Measurements from ENCODE around the gene ZIC1.

ZIC1 gene

GRCh38 chr3:147424581-147425387, 15.6 kb downstream of the ZIC1 start:
- DNase-seq, result no peak

- no peak for DNase-seq
Measured at GRCh38 chr3:147425388-147425850, 16.3 kb downstream of the ZIC1 start.

- no peak for DNase-seq
Measured at GRCh38 chr3:147426931-147427330, 17.8 kb downstream of the ZIC1 start.

GRCh38 chr3:147427746-147428145, 18.6 kb downstream of the ZIC1 start:
- no peak for DNase-seq

- no peak for DNase-seq
Measured at GRCh38 chr3:147428326-147428725, 19.2 kb downstream of the ZIC1 start.

GRCh38 chr3:147428754-147429153, 19.6 kb downstream of the ZIC1 start:
- DNase-seq, result no peak

- DNase-seq, result no peak
Measured at GRCh38 chr3:147431751-147432150, 22.6 kb downstream of the ZIC1 start.

- no peak for DNase-seq
Measured at GRCh38 chr3:147447224-147447623, 38.1 kb downstream of the ZIC1 start.

- DNase-seq, result no peak
Measured at GRCh38 chr3:147449669-147450068, 40.5 kb downstream of the ZIC1 start.

- DNase-seq, result no peak
Measured at GRCh38 chr3:147458995-147459704, 50.0 kb downstream of the ZIC1 start.

- DNase-seq, result no peak
Measured at GRCh38 chr3:147462856-147463255, 53.7 kb downstream of the ZIC1 start.

Data from activated CD4-positive, alpha-beta T cell treated with anti-CD3 and anti-CD28 coated beads, Interleukin-2, amount 50 U/mL, for 16 hours (primary cell).